Uterus (tissue), 2 donors: ENCODE results near the gene ASIP.
"Not testable (repeated sequence)": the region's sequence is repeated elsewhere in the genome, so short reads cannot be mapped to it uniquely, and the experiment has no call there.

Source experiments
- CTCF ChIP-seq, 4 experiments: fragments of 200-600 bp in 2 of 4; fragments of 450-650 bp in 2 of 4; sonication (generic) in 2 of 4; IDR thresholded peaks; one replicate each; pipeline ENCODE4 v1.5.1; 2016 to 2019; ENCODE audit warnings: antibody characterized with exemption in 4 of 4, mild to moderate bottlenecking in 2 of 4, moderate library complexity in 1 of 4
- POLR2A ChIP-seq, 2 donors: fragments of 450-650 bp; IDR thresholded peaks; one replicate each; pipeline ENCODE4 v1.6.1; 2016; ENCODE audit warnings: antibody characterized with exemption in 2 of 2, mild to moderate bottlenecking in 1 of 2, moderate library complexity in 1 of 2

- TF ChIP-seq CTCF, POLR2A (IDR thresholded peaks at IDR 0.05): not testable (repeated sequence)
Observed at GRCh38 chr20:34252431-34253086, 11.3 kb downstream of the ASIP start.
